Kidney (tissue), 14 donors: ENCODE measurements around the gene KLF5. TPM values are rescaled to one million over a fixed set of nuclear protein-coding genes. Genes with fewer than 3 reads are reported as not detected.

Source experiments
- DNase-seq, 5 donors: peaks; one replicate each; pipeline ENCODE4 v3.0.0-alpha.2; 2013 to 2020
- FAIRE-seq: peaks from 2 replicates; lab custom pipeline; 2012; peaks lifted over from hg19 to GRCh38; lab: Jason Lieb, UNC
- H3K27ac ChIP-seq, 2 donors: one replicate each; pipeline ENCODE4 v1.7.0; 2013; ENCODE audit warnings: low read depth in 2 of 2, low read length in 2 of 2, inconsistent platforms in 1 of 2
- H3K27me3 ChIP-seq: one replicate; pipeline ENCODE4 v1.7.1; 2013; ENCODE audit warnings: low read length, inconsistent platforms; ENCODE audit not compliant: control insufficient read depth, insufficient read depth
- H3K36me3 ChIP-seq, 3 donors: one replicate each; pipeline versions ENCODE4 v1.7.0 to v1.7.1; 2013; ENCODE audit warnings: low read length in 3 of 3, control low read depth in 1 of 3, inconsistent platforms in 1 of 3; ENCODE audit not compliant: insufficient read depth in 3 of 3, control insufficient read depth in 2 of 3
- H3K4me1 ChIP-seq, 3 donors: one replicate each; pipeline versions ENCODE4 v1.7.0 to v1.7.1; 2013; ENCODE audit warnings: low read length in 3 of 3, inconsistent platforms in 1 of 3, low read depth in 1 of 3; ENCODE audit not compliant: control insufficient read depth in 2 of 3, insufficient read depth in 2 of 3
- H3K4me3 ChIP-seq, 3 donors: one replicate each; pipeline versions ENCODE4 v1.7.0 to v1.8.1; 2013; ENCODE audit warnings: low read length in 3 of 3, control low read depth in 1 of 3, inconsistent platforms in 1 of 3
- H3K9ac ChIP-seq, 3 donors: one replicate each; pipeline versions ENCODE4 v1.7.0 to v1.7.1; 2013; ENCODE audit warnings: low read length in 3 of 3, control low read depth in 1 of 3, inconsistent platforms in 1 of 3
- H3K9me3 ChIP-seq, 3 donors: one replicate each; pipeline versions ENCODE4 v1.7.0 to v1.7.1; 2013; ENCODE audit warnings: low read length in 3 of 3, control low read depth in 1 of 3, inconsistent platforms in 1 of 3; ENCODE audit not compliant: control insufficient read depth in 2 of 3, insufficient read depth in 1 of 3
- CTCF ChIP-seq: IDR thresholded peaks from 3 replicates; pipeline ENCODE4 v1.5.1; 2012; ENCODE audit warnings: mild to moderate bottlenecking, moderate library complexity, borderline replicate concordance; ENCODE audit not compliant: insufficient read depth; ENCODE audit errors: extremely low read depth
- intact Hi-C: fragments of 100-400 bp; cut with DNase I; formaldehyde crosslinking; loops from one replicate; pipeline ENCODE4 v1.11.1; 2022
- polyA plus RNA-seq: library from polyadenylated mRNA; stranded (reverse); fragments of 350-450 nt; fragmentation: Illumina TruSeq; extraction: RNeasy Lipid Tissue Mini Kit (QIAGEN cat#74804); gene quantifications from one replicate; pipeline ENCODE4 v1.2.3, GENCODE V29; 2014; ENCODE audit warnings: low read depth, low replicate concordance; ENCODE audit not compliant: insufficient read depth
- total RNA-seq: library from RNA; stranded (reverse); fragmentation: NEBNext Ultra II Directional; extraction: Animal tissue kit (Norgen Biotek cat#: 25700); gene quantifications from one replicate; pipeline ENCODE4 v1.2.1, GENCODE V29; 2021
- donor health status: control.
- donor health status: control.
- donor health status: control.
- donor health status: control.
- donor health status: control.
- donor health status: DM: yes; HTN: yes; CAD: no.
- donor health status: Normal renal cell carcinoma (clear cell type).

Gene KLF5
- total and polyA plus RNA-seq, 2 donors from 2014 or later = 4.4 to 52.7 TPM

GRCh38 chr13:73018336-73018735, 40.5 kb upstream of the KLF5 start:
- H3K4me3 ChIP-seq = no peak overlapping the region
- no peak for FAIRE-seq
- no peak overlapping the region for H3K9ac ChIP-seq
- H3K36me3 ChIP-seq = no peaks in the 10 kb centered on the region
- H3K27me3 ChIP-seq = no peaks in the 10 kb centered on the region
- H3K9me3 ChIP-seq = no peaks in the 10 kb centered on the region
- no peak overlapping the region for H3K27ac ChIP-seq
- H3K4me1 ChIP-seq = no peaks in the 10 kb centered on the region
- TF ChIP-seq CTCF = no peak
- no peak for DNase-seq
- intact Hi-C loops = no loop called here

DNA sequence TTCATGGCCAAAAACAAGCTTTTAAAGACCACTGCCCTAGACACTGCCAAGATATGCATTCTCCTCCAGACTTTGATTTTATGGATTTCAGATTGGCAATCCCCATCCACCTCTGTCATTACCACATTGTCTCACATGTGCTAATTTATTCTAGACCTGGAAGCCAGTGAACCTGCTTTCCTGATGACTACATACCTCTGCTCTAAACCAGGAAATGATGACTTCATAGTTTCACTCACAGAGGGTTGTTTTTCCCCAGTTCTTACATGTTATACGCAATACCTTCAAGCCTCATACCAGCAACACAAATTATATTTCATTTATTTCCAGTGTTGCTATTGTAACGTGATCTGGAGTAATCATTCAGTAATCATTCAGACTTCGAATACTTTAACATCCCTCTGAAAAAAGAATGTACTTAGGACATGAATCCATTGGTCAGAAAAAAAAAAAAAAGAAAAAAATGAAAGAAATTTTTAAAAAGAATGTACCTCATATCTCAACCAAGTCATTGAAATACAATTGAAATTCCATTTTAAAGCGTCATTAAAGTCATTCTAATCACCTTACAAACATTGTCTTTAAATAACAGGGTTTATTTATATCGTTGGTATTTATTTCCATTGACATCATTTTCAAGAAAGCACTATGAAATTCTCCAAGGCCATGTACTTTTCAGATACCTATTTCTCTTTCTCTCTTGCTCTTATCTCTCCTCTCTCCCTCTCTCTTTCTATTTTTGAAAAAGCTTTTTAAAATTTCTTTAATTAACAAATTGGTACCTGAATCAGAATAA, 33.4 kb upstream of the KLF5 start:
- no peaks in the 10 kb centered on the region for H3K4me1 ChIP-seq
- no peak overlapping the region for H3K27ac ChIP-seq
- intact Hi-C loops = no loop called here
- H3K9ac ChIP-seq = no peak overlapping the region
- H3K9me3 ChIP-seq = no peaks in the 10 kb centered on the region
- DNase-seq (no peak), FAIRE-seq (no peak)
- H3K36me3 ChIP-seq = no peaks in the 10 kb centered on the region
- no peak overlapping the region for H3K4me3 ChIP-seq
- no peaks in the 10 kb centered on the region for H3K27me3 ChIP-seq
- TF ChIP-seq CTCF = no peak

DNA sequence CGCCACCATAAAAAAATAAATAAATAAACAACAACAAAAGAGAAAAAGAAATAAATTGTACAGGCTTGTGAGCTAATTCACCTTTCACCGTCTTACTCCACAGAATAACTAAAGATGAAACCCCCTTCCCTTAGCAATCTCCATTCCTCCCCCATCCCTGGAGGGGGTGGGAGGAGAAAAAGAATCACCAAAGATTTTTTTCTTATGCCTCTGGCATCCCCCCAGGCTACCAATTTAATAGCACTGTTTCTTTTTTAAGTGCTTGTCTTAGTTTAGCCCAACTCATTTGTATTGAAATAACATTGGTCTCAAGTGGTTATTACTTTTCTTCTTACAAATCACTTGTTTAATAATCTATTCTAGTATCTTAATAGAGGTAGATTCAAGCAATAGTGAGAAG, 23.9 kb upstream of the KLF5 start:
- no peak for FAIRE-seq
- intact Hi-C loops = no loop called here
- no peak for TF ChIP-seq CTCF
- Histone ChIP-seq H3K9me3 (no peaks in the 10 kb centered on the region), H3K9ac (no peak overlapping the region), H3K4me1 (no peaks in the 10 kb centered on the region), H3K27ac (no peak overlapping the region), H3K36me3 (no peaks in the 10 kb centered on the region), H3K4me3 (no peak overlapping the region), H3K27me3 (no peaks in the 10 kb centered on the region)
- no peak for DNase-seq
